ENCODE results near the gene SIGLEC12.
"Not testable (repeated sequence)": the region's sequence is repeated elsewhere in the genome, so short reads cannot be mapped to it uniquely, and the experiment has no call there.

The SIGLEC12 gene

DNA sequence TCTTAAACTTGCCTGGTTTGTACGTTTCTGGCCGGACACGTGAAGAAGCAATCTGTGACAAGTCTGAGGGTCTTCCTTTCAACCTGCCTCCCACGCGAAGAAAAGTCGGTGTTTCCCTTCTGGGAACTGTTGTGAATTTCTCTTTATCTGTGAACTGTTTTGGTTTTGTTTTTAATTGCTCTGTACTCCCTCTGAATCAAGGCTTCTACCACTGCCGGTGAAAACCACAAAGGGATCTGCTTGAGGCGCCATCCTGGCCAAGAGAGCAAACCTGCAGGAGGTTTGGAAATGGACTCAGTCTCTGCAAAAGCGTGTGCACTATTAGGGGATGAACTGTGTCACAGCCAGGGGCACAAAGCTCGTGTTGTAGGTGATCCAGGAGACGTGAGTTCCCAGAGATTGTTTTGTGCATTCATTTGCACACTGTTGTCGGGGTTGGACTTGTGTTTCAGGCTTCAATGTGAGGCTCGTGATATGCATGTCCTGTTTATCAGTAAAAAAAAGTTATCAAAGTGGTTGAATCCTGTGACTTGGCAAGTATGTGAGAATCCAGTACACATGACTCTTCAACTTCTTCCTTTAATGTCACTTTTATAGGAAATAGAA is 53.1 kb downstream of the SIGLEC12 start:
- Mint-ChIP-seq H3K27ac (peak overlapping the region; percentile 48), H3K4me3 (peak overlapping the region; percentile 77 to 78), H3K9me3 (peaks cover 8 to 9% of the 10 kb centered on the region in 2 donors), H3K36me3 (peaks cover 6 to 8% of the 10 kb centered on the region in 2 donors), H3K27me3 (peaks cover 18 to 31% of the 10 kb centered on the region in 2 donors), H3K4me1 (peaks cover 6 to 19% of the 10 kb centered on the region in 2 donors)
- DNase-seq (no peak), ATAC-seq (replicated peaks) (peak; percentile 64 to 68)

- Mint-ChIP-seq H3K4me3 (peak overlapping the region; percentile 77 to 78), H3K27me3 (peaks cover 16 to 30% of the 10 kb centered on the region in 2 donors), H3K27ac (peak overlapping the region; percentile 48), H3K4me1 (peaks cover 6 to 24% of the 10 kb centered on the region in 2 donors), H3K9me3 (peaks cover 8 to 9% of the 10 kb centered on the region in 2 donors), H3K36me3 (peaks cover 6 to 8% of the 10 kb centered on the region in 2 donors)
- DNase-seq = no peak
- no peak for ATAC-seq (replicated peaks)
Observed at GRCh38 chr19:51448011-51448410, 53.6 kb downstream of the SIGLEC12 start.

DNA sequence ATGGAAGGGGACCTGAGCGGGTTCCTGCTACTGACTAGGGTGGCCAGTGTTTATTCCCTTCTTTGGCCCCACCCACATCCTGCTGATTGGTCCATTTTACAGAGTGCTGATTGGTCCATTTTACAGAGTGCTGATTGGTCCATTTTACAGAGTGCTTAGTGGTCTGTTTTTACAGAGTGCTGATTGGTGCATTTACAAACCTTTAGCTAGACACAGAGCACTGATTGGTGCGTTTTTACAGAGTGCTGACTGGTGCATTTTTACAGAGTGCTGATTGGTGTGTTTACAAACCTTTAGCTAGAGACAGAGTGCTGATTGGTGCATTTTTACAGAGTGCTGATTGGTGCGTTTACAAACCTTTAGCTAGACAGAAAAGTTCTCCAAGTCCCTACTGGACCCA is 54.1 kb downstream of the SIGLEC12 start:
- ATAC-seq (replicated peaks); H3K9me3 Mint-ChIP-seq; H3K27ac Mint-ChIP-seq; H3K4me3 Mint-ChIP-seq; H3K36me3 Mint-ChIP-seq; DNase-seq: not testable (repeated sequence)
- Mint-ChIP-seq H3K27me3 (peaks cover 15 to 30% of the 10 kb centered on the region in 2 donors), H3K4me1 (peaks cover 7 to 29% of the 10 kb centered on the region in 2 donors)

GRCh38 chr19:51441410-51442390 is 59.9 kb downstream of the SIGLEC12 start:
- DNase-seq (peak; percentile 94), ATAC-seq (replicated peaks) (peak; percentile 87)
- no peaks in the 10 kb centered on the region for H3K9me3 Mint-ChIP-seq
- peak overlapping the region; percentile 95 for H3K27ac Mint-ChIP-seq
- peak overlapping the region; percentile 83 for H3K4me3 Mint-ChIP-seq
- peaks cover 30 to 68% of the 10 kb centered on the region in 2 donors for H3K4me1 Mint-ChIP-seq
- H3K27me3 Mint-ChIP-seq = peaks cover 5 to 6% of the 10 kb centered on the region in 2 donors
- H3K36me3 Mint-ChIP-seq = no peaks in the 10 kb centered on the region
